ENCODE data around the gene CDCA5.

Gene CDCA5, protein sequence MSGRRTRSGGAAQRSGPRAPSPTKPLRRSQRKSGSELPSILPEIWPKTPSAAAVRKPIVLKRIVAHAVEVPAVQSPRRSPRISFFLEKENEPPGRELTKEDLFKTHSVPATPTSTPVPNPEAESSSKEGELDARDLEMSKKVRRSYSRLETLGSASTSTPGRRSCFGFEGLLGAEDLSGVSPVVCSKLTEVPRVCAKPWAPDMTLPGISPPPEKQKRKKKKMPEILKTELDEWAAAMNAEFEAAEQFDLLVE

DNA sequence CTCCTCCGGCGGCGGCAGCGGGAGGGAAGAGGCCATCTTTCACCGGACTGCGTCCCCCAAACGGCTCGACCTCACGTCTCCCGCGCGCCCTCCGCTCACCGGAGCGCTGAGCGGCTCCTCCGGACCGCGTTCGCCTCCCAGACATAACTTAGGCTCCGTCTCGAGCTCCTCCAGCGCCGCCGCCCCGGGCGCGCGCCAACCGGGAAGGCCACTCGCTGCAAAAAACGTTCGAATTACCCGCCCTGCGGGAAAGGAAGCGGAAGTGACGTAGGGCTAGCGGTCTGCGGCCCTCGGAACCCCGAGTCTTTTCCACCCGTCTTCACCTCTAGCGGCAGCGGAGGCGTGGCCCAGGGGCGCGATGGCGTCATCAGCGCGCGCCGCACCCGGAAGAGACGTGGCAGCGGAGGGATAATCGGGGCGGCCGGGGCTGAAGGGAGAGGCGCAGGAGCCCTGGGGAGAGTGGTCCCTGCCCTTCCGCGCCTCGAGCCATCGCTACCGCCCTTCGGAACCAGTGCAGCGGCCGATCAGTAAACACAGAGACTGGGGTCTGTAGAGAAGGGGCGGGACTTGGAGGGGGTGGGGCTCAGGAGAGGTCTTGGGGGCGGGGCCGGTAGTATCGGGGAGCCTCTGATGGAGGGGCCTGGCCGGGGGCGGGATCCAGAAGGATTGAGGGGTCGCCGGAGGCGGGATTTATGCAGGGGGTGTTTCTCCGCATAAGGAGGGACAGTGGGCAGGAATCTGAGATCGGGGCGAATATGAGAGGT lies at the start of gene CDCA5, which contains the start of gene ZFPL1:
CDCA5 (minus strand) TSS at position 207 of the 764 bp plus-strand sequence; CDS start at position 145, 62 bp downstream.
ZFPL1 (plus strand) TSS at position 389 of the 764 bp plus-strand sequence. CDS start 477 bp downstream, outside the sequence.
- peak within 1 kb of the TSS; percentile 97 to 99 for H3K27ac Mint-ChIP-seq
- ATAC-seq (peak; percentile 94), DNase-seq (peak; percentile 97)
- peaks cover 60% of the 10 kb centered on the region for H3K4me1 Mint-ChIP-seq
- no peaks in the 10 kb centered on the region for H3K27me3 Mint-ChIP-seq
- H3K9me3 Mint-ChIP-seq: no peaks in the 10 kb centered on the region
- H3K4me3 Mint-ChIP-seq: peak within 1 kb of the TSS; percentile 90 to 99

DNA sequence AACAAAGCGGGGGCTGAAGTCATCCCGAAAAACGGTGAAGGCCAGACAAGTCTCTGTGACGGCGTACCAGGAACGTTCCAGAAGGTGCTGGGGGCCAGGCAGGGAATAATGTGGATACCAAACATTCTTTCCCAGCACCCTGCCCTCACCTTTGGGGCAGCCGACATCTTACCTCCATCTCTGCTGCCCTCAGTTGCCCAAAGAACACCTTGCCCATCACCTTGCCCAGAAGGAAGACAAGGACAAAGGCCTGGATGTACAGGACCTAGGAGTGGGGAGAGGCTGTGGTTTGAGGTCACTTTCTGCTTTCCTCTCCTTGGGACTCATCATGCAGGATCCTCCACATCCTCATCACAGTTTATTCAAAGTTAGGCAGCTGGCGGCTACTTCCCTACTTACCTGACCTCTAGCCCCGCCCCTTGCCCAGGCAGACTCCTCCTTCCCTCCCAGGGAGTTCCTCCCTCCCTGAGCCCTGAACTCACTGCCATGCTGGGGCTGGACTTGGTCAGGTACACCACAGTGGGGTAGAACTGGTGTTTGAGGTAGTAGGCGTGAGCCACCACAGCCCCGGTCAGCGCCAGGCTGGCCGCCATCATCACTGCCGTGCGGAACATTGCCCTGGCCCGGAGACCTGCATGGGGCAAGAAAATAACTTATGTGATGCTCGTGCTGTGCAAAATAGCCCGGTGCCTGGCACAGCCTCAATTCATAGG lies 49.3 kb upstream of the CDCA5 start:
- ATAC-seq (no peak), DNase-seq (peak in 1 of 2 donors; percentile 51)
- Mint-ChIP-seq H3K27ac (peak overlapping the region; percentile 99 to 100), H3K27me3 (no peaks in the 10 kb centered on the region), H3K9me3 (no peaks in the 10 kb centered on the region), H3K4me3 (peak overlapping the region; percentile 92 to 100), H3K4me1 (peaks cover 56% of the 10 kb centered on the region)

- peak overlapping the region; percentile 92 to 100 for H3K4me3 Mint-ChIP-seq
- H3K27ac Mint-ChIP-seq: peak overlapping the region; percentile 45 to 99
- DNase-seq (no peak), ATAC-seq (no peak)
- no peaks in the 10 kb centered on the region for H3K27me3 Mint-ChIP-seq
- no peaks in the 10 kb centered on the region for H3K9me3 Mint-ChIP-seq
- H3K4me1 Mint-ChIP-seq: peaks cover 53% of the 10 kb centered on the region
These were observed 48.6 kb upstream of the CDCA5 start for GRCh38 chr11:65132238-65132987.

- DNase-seq (no peak), ATAC-seq (no peak)
- Mint-ChIP-seq H3K9me3 (no peaks in the 10 kb centered on the region), H3K4me3 (peak overlapping the region in 1 of 2 donors; percentile 24), H3K4me1 (peaks cover 51% of the 10 kb centered on the region), H3K27me3 (no peaks in the 10 kb centered on the region), H3K27ac (peak overlapping the region in 1 of 2 donors; percentile 45)
These were observed 48.0 kb upstream of the CDCA5 start for GRCh38 chr11:65131895-65132237.

DNA sequence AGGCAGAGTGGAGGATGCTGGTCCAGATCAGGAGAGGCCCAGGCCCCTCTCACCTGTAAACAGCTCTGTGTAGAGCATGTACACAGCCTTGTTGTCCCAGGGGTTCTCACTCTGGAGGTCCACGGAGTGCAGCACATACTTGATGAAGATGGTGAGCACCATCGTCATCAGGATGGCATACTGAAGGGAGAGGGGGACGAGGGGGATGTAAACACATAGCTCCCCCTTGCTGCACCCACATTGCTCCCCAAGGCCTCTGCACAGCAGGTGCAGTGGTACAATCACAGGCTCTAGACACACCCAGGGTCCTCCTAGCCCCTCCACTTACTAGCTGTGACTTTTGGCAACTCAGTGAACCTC lies 47.6 kb upstream of the CDCA5 start:
- ATAC-seq (no peak), DNase-seq (no peak)
- Mint-ChIP-seq H3K27ac (no peak overlapping the region), H3K4me3 (no peak overlapping the region), H3K27me3 (no peaks in the 10 kb centered on the region), H3K9me3 (no peaks in the 10 kb centered on the region), H3K4me1 (peaks cover 51% of the 10 kb centered on the region)

GRCh38 chr11:65130631-65131416 lies 47.0 kb upstream of the CDCA5 start:
- Mint-ChIP-seq H3K27ac (peak overlapping the region in 1 of 2 donors; percentile 8), H3K4me1 (peaks cover 49% of the 10 kb centered on the region)

GRCh38 chr11:65129649-65130441 lies 46.0 kb upstream of the CDCA5 start:
- no peaks in the 10 kb centered on the region for H3K9me3 Mint-ChIP-seq
- peaks cover 49% of the 10 kb centered on the region for H3K4me1 Mint-ChIP-seq
- H3K27me3 Mint-ChIP-seq: no peaks in the 10 kb centered on the region
- peak overlapping the region in 1 of 2 donors; percentile 71 for H3K27ac Mint-ChIP-seq
- H3K4me3 Mint-ChIP-seq: no peak overlapping the region
- no peak for DNase-seq
- ATAC-seq: no peak

More at GRCh38 chr11:65130631-65131416, 47.0 kb upstream of the CDCA5 start:
- Mint-ChIP-seq H3K27me3 (no peaks in the 10 kb centered on the region), H3K9me3 (no peaks in the 10 kb centered on the region), H3K4me3 (no peak overlapping the region)
- ATAC-seq: no peak
- no peak for DNase-seq

DNA sequence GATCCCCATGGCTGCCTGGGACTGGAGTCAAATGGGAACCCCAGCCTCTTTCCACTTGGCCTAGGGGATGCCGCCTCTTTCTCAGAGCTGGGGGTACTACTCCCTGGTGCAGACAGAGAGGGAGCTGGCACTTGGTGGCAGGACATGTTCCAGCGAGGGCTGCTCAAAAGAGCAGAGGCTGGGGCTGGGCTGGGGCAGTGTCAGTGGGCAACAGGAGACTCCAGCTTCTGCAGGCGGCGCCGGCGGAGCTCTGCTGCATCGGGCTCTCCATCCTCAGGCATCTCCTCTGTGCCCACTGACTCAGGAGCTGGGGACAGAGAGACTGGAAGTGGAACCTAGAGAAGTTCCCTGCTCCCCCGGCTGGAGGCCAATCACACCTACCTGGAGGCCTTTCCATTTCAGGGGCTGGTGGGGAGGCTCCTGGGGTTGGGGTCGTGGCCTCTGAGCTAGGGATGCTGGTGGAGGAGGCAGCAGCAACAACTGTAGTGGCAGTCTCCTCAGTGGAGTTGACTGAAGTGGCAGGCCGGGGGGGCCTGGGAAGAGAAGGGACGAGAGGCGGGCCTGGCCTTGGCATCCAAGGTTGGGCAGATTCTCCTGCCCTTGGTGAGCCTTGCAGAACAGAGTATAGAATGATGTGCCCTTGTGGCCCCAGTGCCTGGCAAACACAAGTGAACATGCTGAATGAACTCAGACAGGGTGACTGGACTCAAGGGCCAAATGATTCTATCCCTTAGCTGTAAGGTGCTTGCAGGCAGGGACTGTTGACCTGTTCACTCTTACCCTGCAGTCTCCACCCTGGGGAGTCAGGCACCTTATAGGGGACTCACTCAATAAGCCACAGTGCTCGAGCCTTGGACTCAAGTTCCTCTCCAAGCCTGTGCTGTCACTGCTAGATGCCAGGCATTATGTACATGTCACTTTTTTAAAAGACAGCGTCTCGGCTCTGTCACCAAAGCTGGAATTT lies 44.6 kb upstream of the CDCA5 start:
- ATAC-seq (no peak), DNase-seq (no peak)
- no peaks in the 10 kb centered on the region for H3K27me3 Mint-ChIP-seq
- peak overlapping the region in 1 of 2 donors; percentile 85 for H3K27ac Mint-ChIP-seq
- no peak overlapping the region for H3K4me3 Mint-ChIP-seq
- H3K4me1 Mint-ChIP-seq: peaks cover 55% of the 10 kb centered on the region
- no peaks in the 10 kb centered on the region for H3K9me3 Mint-ChIP-seq

GRCh38 chr11:65127473-65128181 lies 43.8 kb upstream of the CDCA5 start:
- H3K4me3 Mint-ChIP-seq: no peak overlapping the region
- H3K4me1 Mint-ChIP-seq: peaks cover 54% of the 10 kb centered on the region
- no peak for ATAC-seq
- DNase-seq: no peak
- H3K27me3 Mint-ChIP-seq: no peaks in the 10 kb centered on the region
- no peaks in the 10 kb centered on the region for H3K9me3 Mint-ChIP-seq
- peak overlapping the region in 1 of 2 donors; percentile 85 for H3K27ac Mint-ChIP-seq

DNA sequence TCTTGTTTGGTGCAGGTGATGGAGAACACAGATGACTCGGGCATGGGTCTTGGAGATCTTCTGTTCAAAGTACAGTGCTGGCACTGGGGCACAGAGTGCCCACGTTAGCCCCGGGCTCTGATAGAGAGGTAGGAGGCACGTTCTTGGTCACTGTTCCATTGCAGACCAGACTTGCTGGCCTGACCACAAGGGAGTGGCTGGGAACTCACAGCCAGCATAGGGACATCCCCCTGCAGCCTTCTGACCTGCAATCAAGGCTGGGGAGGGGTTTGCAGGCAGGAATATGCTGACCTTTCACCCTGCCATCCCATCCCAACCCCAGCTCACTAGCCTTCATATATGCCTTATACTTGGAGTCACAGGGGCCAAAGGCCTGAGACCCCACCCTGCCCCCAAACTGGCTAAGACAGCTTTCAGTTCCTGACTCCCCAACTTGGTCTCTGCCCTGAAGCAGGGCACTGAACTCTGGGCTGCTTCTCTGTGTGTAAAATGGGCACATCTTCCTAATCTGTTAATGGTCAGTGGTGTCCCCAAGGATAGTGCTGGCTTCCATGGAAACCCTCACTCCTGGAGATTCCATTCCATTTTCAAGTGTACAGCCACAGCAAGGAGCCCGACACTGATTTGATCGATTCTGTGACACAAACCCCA lies 42.9 kb upstream of the CDCA5 start:
- H3K9me3 Mint-ChIP-seq: no peaks in the 10 kb centered on the region
- DNase-seq (no peak), ATAC-seq (no peak)
- no peak overlapping the region for H3K27ac Mint-ChIP-seq
- H3K4me3 Mint-ChIP-seq: no peak overlapping the region
- no peaks in the 10 kb centered on the region for H3K27me3 Mint-ChIP-seq
- H3K4me1 Mint-ChIP-seq: peaks cover 52% of the 10 kb centered on the region

GRCh38 chr11:65125197-65126056 lies 41.6 kb upstream of the CDCA5 start:
- H3K4me1 Mint-ChIP-seq: peaks cover 56% of the 10 kb centered on the region
- no peak overlapping the region for H3K4me3 Mint-ChIP-seq
- H3K9me3 Mint-ChIP-seq: no peaks in the 10 kb centered on the region
- no peak for DNase-seq
- ATAC-seq: no peak
- H3K27ac Mint-ChIP-seq: no peak overlapping the region
- no peaks in the 10 kb centered on the region for H3K27me3 Mint-ChIP-seq

Data from stimulated activated naive CD8-positive, alpha-beta T cell treated with anti-CD3 and anti-CD28 coated beads, Interleukin-15, amount 100 ng/mL, for 72 hours (primary cell).